CD8-positive, alpha-beta memory T cell (primary cell): ENCODE measurements around the gene SURF6. TPM values are rescaled to one million over a fixed set of nuclear protein-coding genes. Genes with fewer than 3 reads are reported as not detected.

ENCODE experiments used
- CTCF ChIA-PET: fragments of 350-600 bp; sonication (Branson Sonifier 250); formaldehyde crosslinking; loops from one replicate; lab custom pipeline; 2021; ENCODE audit warnings: antibody characterized with exemption; lab: Charles Lee
- POLR2A ChIA-PET: fragments of 350-600 bp; sonication (Branson Sonifier 250); formaldehyde crosslinking; loops from one replicate; lab custom pipeline; 2021; ENCODE audit warnings: antibody characterized with exemption; lab: Charles Lee
- DNase-seq, 5 donors: peaks; one replicate each; pipeline versions ENCODE4 v3.0.0 to v3.0.0-alpha.2; 2020 to 2022; ENCODE audit warnings: mixed read lengths in 1 of 5
- H3K27ac ChIP-seq: one replicate; pipeline ENCODE4 v1.7.0; 2013; ENCODE audit warnings: low read depth, mild to moderate bottlenecking, low read length, moderate library complexity
- H3K27me3 ChIP-seq: 2 replicates; pipeline ENCODE4 v1.7.0; 2013; ENCODE audit warnings: low read length, mild to moderate bottlenecking; ENCODE audit not compliant: insufficient read depth, poor library complexity, severe bottlenecking
- H3K36me3 ChIP-seq: 2 replicates; pipeline ENCODE4 v1.7.0; 2013; ENCODE audit warnings: mild to moderate bottlenecking, low read length, moderate library complexity; ENCODE audit not compliant: insufficient read depth
- H3K4me1 ChIP-seq: 2 replicates; pipeline ENCODE4 v1.7.0; 2013; ENCODE audit warnings: mild to moderate bottlenecking, low read length, moderate library complexity; ENCODE audit not compliant: insufficient read depth
- H3K4me3 ChIP-seq: 2 replicates; pipeline ENCODE4 v1.7.0; 2013; ENCODE audit warnings: mild to moderate bottlenecking, low read length
- H3K9me3 ChIP-seq: 2 replicates; pipeline ENCODE4 v1.7.0; 2013; ENCODE audit warnings: mild to moderate bottlenecking, low read length
- H3K27ac Mint-ChIP-seq, 8 donors: one replicate each; pipeline ENCODE4 v1.8.0; 2020 to 2021; ENCODE audit warnings: mixed read lengths in 8 of 8, mild to moderate bottlenecking in 6 of 8, inconsistent platforms in 3 of 8, moderate library complexity in 3 of 8
- H3K27me3 Mint-ChIP-seq, 2 donors: one replicate each; pipeline ENCODE4 v1.8.0; 2020 to 2021; ENCODE audit warnings: mixed read lengths in 2 of 2, mild to moderate bottlenecking in 1 of 2, moderate library complexity in 1 of 2
- H3K36me3 Mint-ChIP-seq, 3 donors: one replicate each; pipeline ENCODE4 v1.8.0; 2020 to 2021; ENCODE audit warnings: mixed read lengths in 3 of 3, inconsistent platforms in 1 of 3, mild to moderate bottlenecking in 1 of 3
- H3K4me1 Mint-ChIP-seq, 3 donors: one replicate each; pipeline ENCODE4 v1.8.0; 2020 to 2021; ENCODE audit warnings: mixed read lengths in 3 of 3, inconsistent platforms in 1 of 3, mild to moderate bottlenecking in 1 of 3
- H3K4me3 Mint-ChIP-seq, 7 donors: one replicate each; pipeline ENCODE4 v1.8.0; 2020 to 2021; ENCODE audit warnings: mixed read lengths in 7 of 7, mild to moderate bottlenecking in 6 of 7, moderate library complexity in 4 of 7, inconsistent platforms in 2 of 7
- H3K9me3 Mint-ChIP-seq, 5 donors: one replicate each; pipeline ENCODE4 v1.8.0; 2020 to 2022; ENCODE audit warnings: mixed read lengths in 5 of 5, mild to moderate bottlenecking in 3 of 5, moderate library complexity in 2 of 5, inconsistent platforms in 1 of 5
- polyA plus RNA-seq: library from polyadenylated mRNA; unstranded; fragments of 300-500 nt; fragmentation: Illumina TruSeq; gene quantifications from one replicate; pipeline ENCODE4 v1.2.3, GENCODE V29; 2021
- total RNA-seq, 2 experiments: library from RNA; stranded (reverse); gene quantifications; one replicate each; pipeline ENCODE4 v1.2.3, GENCODE V29; 2021

The SURF6 gene
- total and polyA plus RNA-seq, 3 experiments from 2014 or later = 15.1 to 32.0 (median 30.9) TPM

DNA sequence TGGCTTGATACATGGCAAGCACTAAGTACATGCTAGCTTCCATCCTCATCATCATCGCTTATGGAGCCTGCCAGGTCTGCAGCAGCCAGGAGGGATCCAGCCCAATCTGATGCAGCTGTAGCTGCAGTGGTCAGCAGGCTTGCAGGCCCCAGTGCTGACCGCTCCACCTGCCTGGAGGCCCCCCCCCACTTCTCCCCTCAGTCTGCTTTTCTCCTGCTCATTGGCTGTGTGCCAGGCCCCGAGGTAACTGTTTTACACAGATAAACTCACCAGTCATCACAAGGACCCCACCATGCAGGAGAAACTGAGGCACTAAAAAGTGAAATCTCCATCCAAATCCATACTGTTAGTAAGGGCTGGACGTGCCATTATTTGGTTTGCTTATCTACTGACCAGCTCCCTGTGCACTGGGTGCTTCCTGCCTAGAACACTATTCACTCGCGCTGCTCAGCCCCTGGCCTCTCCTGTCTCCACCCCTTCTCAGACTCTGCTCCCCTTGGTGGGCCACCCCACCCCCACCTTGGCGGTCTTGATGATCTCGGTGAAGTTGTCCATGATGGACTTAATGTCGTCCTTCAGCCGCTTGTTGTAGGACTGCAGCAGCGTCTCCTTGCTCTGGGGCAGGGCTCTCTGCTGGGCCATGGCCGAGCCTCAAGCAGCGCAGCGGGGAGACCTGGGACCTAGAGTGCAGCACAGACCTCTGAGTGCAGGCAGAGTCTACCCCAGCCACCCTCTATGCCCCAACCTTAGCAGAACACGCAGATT lies 10.2 kb upstream of the SURF6 start:
- no peaks in the 10 kb centered on the region for H3K9me3 ChIP-seq
- no peak overlapping the region for H3K27ac ChIP-seq
- Mint-ChIP-seq H3K9me3 (no peaks in the 10 kb centered on the region), H3K27ac (peak overlapping the region in 7 of 8 donors; percentile 34 to 92 (median 82)), H3K4me3 (peak overlapping the region; percentile 87 to 100 (median 99)), H3K36me3 (peaks cover 3 to 84% (median 8%) of the 10 kb centered on the region in 3 donors), H3K27me3 (peaks cover 0 to 3% of the 10 kb centered on the region in 2 donors), H3K4me1 (peaks cover 31 to 52% (median 34%) of the 10 kb centered on the region in 3 donors)
- no peaks in the 10 kb centered on the region for H3K27me3 ChIP-seq
- ChIA-PET POLR2A (interaction anchor here (1.2 kb wide), 1 partner anchor 9 kb away, joined by 3 read pairs; no protein-coding TSS in a partner anchor), CTCF (interaction anchor here (1.6 to 6.1 kb wide), 2 partner anchors 10 to 26 kb away, joined by 8 to 47 read pairs; partner anchors contain the start of genes SURF1 and SURF2)
- DNase-seq = no peak
- H3K4me3 ChIP-seq = peak overlapping the region; percentile 78
- peaks cover 43% of the 10 kb centered on the region for H3K36me3 ChIP-seq
- H3K4me1 ChIP-seq = peaks cover 29% of the 10 kb centered on the region

- DNase-seq = no peak
- H3K27me3 Mint-ChIP-seq = peaks cover 0 to 3% of the 10 kb centered on the region in 2 donors
- H3K9me3 ChIP-seq = no peaks in the 10 kb centered on the region
- H3K27ac Mint-ChIP-seq = peak overlapping the region in 1 of 8 donors; percentile 29
- H3K36me3 ChIP-seq = peaks cover 37% of the 10 kb centered on the region
- no peaks in the 10 kb centered on the region for H3K9me3 Mint-ChIP-seq
- peak overlapping the region in 4 of 7 donors; percentile 24 to 58 (median 45) for H3K4me3 Mint-ChIP-seq
- CTCF ChIA-PET = interaction anchor here (1.6 to 6.1 kb wide), 2 partner anchors 11 to 27 kb away, joined by 8 to 47 read pairs; partner anchors contain the start of genes SURF1 and SURF2
- H3K36me3 Mint-ChIP-seq = peaks cover 3 to 84% (median 11%) of the 10 kb centered on the region in 3 donors
- POLR2A ChIA-PET = interaction anchor here (1.2 kb wide), 1 partner anchor 10 kb away, joined by 3 read pairs; no protein-coding TSS in a partner anchor
- no peak overlapping the region for H3K4me3 ChIP-seq
- no peaks in the 10 kb centered on the region for H3K27me3 ChIP-seq
- no peak overlapping the region for H3K27ac ChIP-seq
- peaks cover 32% of the 10 kb centered on the region for H3K4me1 ChIP-seq
- peaks cover 37 to 55% (median 40%) of the 10 kb centered on the region in 3 donors for H3K4me1 Mint-ChIP-seq
These were observed 9.6 kb upstream of the SURF6 start for GRCh38 chr9:133345596-133345995.

- Histone ChIP-seq H3K4me1 (peaks cover 38% of the 10 kb centered on the region), H3K27me3 (no peaks in the 10 kb centered on the region), H3K36me3 (peaks cover 31% of the 10 kb centered on the region), H3K27ac (no peak overlapping the region), H3K9me3 (no peaks in the 10 kb centered on the region), H3K4me3 (no peak overlapping the region)
- Mint-ChIP-seq H3K9me3 (no peaks in the 10 kb centered on the region), H3K27me3 (peaks cover 0 to 3% of the 10 kb centered on the region in 2 donors), H3K36me3 (peaks cover 3 to 84% (median 12%) of the 10 kb centered on the region in 3 donors), H3K4me3 (peak overlapping the region in 1 of 7 donors; percentile 68), H3K27ac (peak overlapping the region in 1 of 8 donors; percentile 78), H3K4me1 (peaks cover 43 to 55% (median 47%) of the 10 kb centered on the region in 3 donors)
- POLR2A ChIA-PET = no interaction called here
- CTCF ChIA-PET = interaction anchor here (1.8 kb wide), 1 partner anchor 12 kb away, joined by 4 read pairs; the partner anchor contains the start of genes SURF1 and SURF2
- no peak for DNase-seq
These were observed 9.0 kb upstream of the SURF6 start for GRCh38 chr9:133344979-133345378.

- H3K4me1 Mint-ChIP-seq = peaks cover 43 to 51% (median 49%) of the 10 kb centered on the region in 3 donors
These were observed 8.1 kb upstream of the SURF6 start for GRCh38 chr9:133344071-133344470.

GRCh38 chr9:133342570-133342969 lies 6.6 kb upstream of the SURF6 start:
- ChIA-PET CTCF (interaction anchor here (1.1 to 1.6 kb wide), 3 partner anchors 13 to 73 kb away, joined by 3 to 4 read pairs (median 3); no protein-coding TSS in a partner anchor), POLR2A (no interaction called here)
- Mint-ChIP-seq H3K4me3 (no peak overlapping the region), H3K4me1 (peaks cover 32 to 39% (median 38%) of the 10 kb centered on the region in 3 donors), H3K27me3 (peaks cover 0 to 2% of the 10 kb centered on the region in 2 donors), H3K27ac (no peak overlapping the region), H3K36me3 (peaks cover 0 to 74% (median 8%) of the 10 kb centered on the region in 3 donors), H3K9me3 (no peaks in the 10 kb centered on the region)
- Histone ChIP-seq H3K9me3 (no peaks in the 10 kb centered on the region), H3K27me3 (no peaks in the 10 kb centered on the region), H3K4me1 (peaks cover 28% of the 10 kb centered on the region), H3K4me3 (no peak overlapping the region), H3K36me3 (peaks cover 20% of the 10 kb centered on the region), H3K27ac (no peak overlapping the region)
- DNase-seq = no peak

More at GRCh38 chr9:133344071-133344470, 8.1 kb upstream of the SURF6 start:
- no peak overlapping the region for H3K4me3 Mint-ChIP-seq
- no peaks in the 10 kb centered on the region for H3K9me3 Mint-ChIP-seq
- CTCF ChIA-PET = interaction anchor here (1.8 kb wide), 1 partner anchor 13 kb away, joined by 4 read pairs; the partner anchor contains the start of genes SURF1 and SURF2
- H3K27me3 ChIP-seq = no peaks in the 10 kb centered on the region
- no peak overlapping the region for H3K27ac ChIP-seq
- peaks cover 1 to 83% (median 8%) of the 10 kb centered on the region in 3 donors for H3K36me3 Mint-ChIP-seq
- POLR2A ChIA-PET = no interaction called here
- peaks cover 33% of the 10 kb centered on the region for H3K4me1 ChIP-seq
- H3K27me3 Mint-ChIP-seq = peaks cover 0 to 3% of the 10 kb centered on the region in 2 donors
- peaks cover 22% of the 10 kb centered on the region for H3K36me3 ChIP-seq
- DNase-seq = no peak
- no peak overlapping the region for H3K27ac Mint-ChIP-seq
- no peaks in the 10 kb centered on the region for H3K9me3 ChIP-seq
- no peak overlapping the region for H3K4me3 ChIP-seq

- no peaks in the 10 kb centered on the region for H3K27me3 ChIP-seq
- Mint-ChIP-seq H3K9me3 (no peaks in the 10 kb centered on the region), H3K27me3 (peaks cover 0 to 1% of the 10 kb centered on the region in 2 donors), H3K4me1 (peaks cover 29 to 37% (median 37%) of the 10 kb centered on the region in 3 donors), H3K36me3 (peaks cover 0 to 73% (median 8%) of the 10 kb centered on the region in 3 donors), H3K27ac (peak overlapping the region in 3 of 8 donors; percentile 6 to 85 (median 47)), H3K4me3 (peak overlapping the region in 2 of 7 donors; percentile 30 to 73)
- CTCF ChIA-PET = interaction anchor here (1.1 to 1.6 kb wide), 2 partner anchors 12 to 74 kb away, joined by 3 to 4 read pairs; no protein-coding TSS in a partner anchor
- POLR2A ChIA-PET = no interaction called here
- DNase-seq = no peak
- H3K4me1 ChIP-seq = peaks cover 28% of the 10 kb centered on the region
- H3K9me3 ChIP-seq = no peaks in the 10 kb centered on the region
- H3K36me3 ChIP-seq = peaks cover 20% of the 10 kb centered on the region
- no peak overlapping the region for H3K27ac ChIP-seq
- H3K4me3 ChIP-seq = no peak overlapping the region
These were observed 6.0 kb upstream of the SURF6 start for GRCh38 chr9:133342069-133342406.

DNA sequence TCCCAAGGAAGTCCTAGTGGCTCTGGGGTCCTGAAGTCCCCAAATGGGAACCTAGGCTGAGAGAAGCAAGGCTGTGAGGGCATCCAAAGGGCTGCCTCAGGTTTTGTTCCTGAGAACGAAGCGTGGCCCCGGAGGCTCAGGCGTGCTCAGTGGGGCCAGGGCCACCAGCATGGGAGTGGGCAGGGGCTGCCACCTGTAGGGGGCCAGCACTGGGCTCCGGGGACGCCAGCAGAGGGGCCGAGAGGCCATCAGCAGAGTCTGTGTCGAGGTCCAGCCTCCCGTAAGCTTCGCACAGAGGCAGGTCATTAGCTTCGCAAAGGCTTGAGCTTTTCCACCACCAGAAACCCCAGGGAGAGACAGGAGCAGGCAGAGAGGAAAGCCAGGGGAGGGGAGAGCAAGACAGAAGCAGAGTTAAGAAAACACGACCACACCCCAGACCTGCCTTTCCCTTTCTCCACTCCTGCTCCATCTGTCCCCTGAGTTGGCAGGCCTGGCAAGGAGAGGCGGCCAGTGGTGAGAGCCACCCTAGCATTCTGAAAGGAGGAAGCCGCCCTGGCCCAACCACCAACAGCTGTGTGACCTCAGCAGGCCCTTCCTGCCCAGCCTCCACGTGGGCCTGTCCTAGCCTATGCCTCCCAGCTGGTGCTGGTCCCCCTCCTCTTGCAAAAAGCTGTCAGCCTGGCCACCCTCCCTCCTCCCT lies 5.5 kb upstream of the SURF6 start:
- Histone ChIP-seq H3K36me3 (peaks cover 20% of the 10 kb centered on the region), H3K27ac (no peak overlapping the region), H3K9me3 (no peaks in the 10 kb centered on the region), H3K4me1 (peaks cover 25% of the 10 kb centered on the region), H3K4me3 (no peak overlapping the region), H3K27me3 (no peaks in the 10 kb centered on the region)
- H3K27ac Mint-ChIP-seq = peak overlapping the region in 2 of 8 donors; percentile 47 to 85
- POLR2A ChIA-PET = no interaction called here
- no peaks in the 10 kb centered on the region for H3K9me3 Mint-ChIP-seq
- no peak overlapping the region for H3K4me3 Mint-ChIP-seq
- CTCF ChIA-PET = interaction anchor here (1.1 to 1.6 kb wide), 2 partner anchors 12 to 74 kb away, joined by 3 to 4 read pairs; no protein-coding TSS in a partner anchor
- DNase-seq = no peak
- no peaks in the 10 kb centered on the region for H3K27me3 Mint-ChIP-seq
- peaks cover 0 to 71% (median 8%) of the 10 kb centered on the region in 3 donors for H3K36me3 Mint-ChIP-seq
- H3K4me1 Mint-ChIP-seq = peaks cover 24 to 34% (median 33%) of the 10 kb centered on the region in 3 donors
